ENCODE measurements around the gene GMDS.
A peak's percentile ranks its signal among the peaks of the same experiment; 100 is the strongest.

GMDS gene

DNA sequence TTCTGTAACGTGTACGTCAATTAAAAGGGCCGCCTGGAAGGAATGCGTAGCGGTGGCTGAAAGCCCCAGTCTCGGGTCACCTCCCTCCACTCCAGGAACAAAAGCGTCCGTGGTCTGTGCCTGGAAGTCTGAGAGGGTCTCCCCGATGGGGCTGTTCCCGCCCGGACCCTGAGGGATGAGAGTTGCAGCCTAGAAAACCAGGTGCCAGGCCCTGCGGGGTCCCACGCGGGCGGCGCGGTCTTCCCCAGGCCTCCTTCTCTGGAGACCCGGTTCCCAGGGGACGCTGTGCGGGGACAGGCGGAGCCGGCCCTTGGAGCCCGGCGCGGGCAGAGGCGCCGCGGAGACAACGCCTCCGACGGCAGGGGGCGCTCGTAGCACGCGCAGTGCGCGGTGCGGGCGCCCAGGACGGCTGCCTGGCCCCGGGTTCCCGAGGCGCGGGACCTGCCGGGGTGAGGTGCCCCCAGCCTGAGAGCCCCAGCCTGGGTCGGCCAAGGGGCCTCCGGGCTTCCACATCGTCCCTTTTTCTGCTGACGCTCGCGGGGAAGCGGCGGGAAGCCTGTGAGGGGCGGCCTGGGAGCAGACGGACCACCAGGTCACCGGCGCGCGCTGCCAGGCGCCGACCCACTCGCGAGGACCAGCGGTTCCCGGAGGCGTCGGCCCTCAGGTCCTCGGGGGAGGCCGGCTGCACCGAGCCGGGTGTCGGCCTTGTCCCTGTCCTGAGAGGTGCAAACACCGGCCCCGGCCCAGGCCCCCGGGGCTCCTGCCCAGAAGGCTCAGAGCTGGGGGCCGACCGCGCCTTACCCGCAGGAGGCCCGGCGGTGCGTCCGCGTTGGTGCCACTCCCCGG is 641.0 kb downstream of the GMDS start:
- in situ Hi-C loops (cut with HindIII; ENCODE audit: low sequenced_read_pairs) = no loop called here
- peak overlapping the region; percentile 18 for H3K4me3 ChIP-seq (ENCODE audit: low read depth, low read length)
- TF ChIP-seq, protein P1, sequence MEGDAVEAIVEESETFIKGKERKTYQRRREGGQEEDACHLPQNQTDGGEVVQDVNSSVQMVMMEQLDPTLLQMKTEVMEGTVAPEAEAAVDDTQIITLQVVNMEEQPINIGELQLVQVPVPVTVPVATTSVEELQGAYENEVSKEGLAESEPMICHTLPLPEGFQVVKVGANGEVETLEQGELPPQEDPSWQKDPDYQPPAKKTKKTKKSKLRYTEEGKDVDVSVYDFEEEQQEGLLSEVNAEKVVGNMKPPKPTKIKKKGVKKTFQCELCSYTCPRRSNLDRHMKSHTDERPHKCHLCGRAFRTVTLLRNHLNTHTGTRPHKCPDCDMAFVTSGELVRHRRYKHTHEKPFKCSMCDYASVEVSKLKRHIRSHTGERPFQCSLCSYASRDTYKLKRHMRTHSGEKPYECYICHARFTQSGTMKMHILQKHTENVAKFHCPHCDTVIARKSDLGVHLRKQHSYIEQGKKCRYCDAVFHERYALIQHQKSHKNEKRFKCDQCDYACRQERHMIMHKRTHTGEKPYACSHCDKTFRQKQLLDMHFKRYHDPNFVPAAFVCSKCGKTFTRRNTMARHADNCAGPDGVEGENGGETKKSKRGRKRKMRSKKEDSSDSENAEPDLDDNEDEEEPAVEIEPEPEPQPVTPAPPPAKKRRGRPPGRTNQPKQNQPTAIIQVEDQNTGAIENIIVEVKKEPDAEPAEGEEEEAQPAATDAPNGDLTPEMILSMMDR (IDR thresholded peaks at IDR 0.05; ENCODE audit: low read depth, low read length) = peak; percentile 68
- peak; percentile 33 for DNase-seq (ENCODE audit: low read depth, low spot score)

DNA sequence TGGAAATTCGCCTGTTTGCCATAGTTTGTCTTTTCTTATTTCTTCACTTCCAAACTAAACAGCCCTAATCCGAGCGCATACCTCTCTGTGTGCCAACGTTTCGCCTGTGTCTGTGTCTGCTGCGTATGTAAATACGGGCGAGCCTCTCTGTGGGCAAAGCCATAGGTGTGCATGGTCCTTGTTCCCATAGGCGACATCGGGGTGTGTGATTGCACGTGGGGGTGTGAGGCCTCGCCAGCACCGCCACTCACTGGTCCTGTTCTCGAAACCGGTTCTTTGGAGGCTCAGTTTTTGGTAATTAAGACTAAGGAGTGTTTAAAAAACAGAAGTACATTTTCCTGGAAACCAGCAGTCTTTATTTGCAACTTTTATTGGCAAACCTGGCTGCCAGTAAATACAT is 641.7 kb downstream of the GMDS start:
- TF ChIP-seq, protein P1 (IDR thresholded peaks at IDR 0.05; ENCODE audit: low read depth, low read length) = no peak
- DNase-seq (ENCODE audit: low read depth, low spot score) = no peak
- H3K4me3 ChIP-seq (ENCODE audit: low read depth, low read length) = no peak overlapping the region
- in situ Hi-C loops (cut with HindIII; ENCODE audit: low sequenced_read_pairs) = no loop called here

DNA sequence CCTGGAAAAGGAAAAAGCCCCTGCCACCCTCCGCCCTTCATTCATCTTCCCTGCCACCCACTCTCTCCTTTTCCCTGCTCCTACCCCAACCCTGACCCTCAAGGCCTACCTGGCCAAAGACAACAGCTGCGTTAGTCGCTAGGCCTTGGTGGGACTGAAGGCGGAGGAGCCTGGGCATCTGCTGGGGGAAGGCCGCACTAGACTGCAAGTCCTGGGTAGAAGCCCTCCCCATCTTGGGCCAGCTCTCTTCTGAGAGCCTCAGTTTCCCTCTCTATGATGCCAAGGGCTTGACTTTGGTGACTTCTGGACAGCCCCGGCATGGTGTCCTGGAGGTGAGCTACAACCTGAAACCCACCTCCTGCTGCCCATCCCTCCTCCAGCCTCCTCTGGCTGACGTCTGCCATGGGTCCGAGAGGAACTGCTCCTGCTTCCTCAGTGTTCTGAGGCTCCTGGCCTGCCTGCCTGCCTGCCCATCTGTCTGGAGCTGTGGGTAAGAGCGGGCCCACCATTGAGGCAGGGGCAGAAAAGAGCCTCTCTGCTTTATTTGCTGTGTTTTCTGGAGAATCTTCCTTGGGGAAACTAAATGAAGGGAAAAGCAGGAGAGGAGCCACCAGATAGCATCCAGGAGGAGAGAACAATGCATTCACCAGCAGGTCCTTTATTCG is 643.2 kb downstream of the GMDS start:
- DNase-seq (ENCODE audit: low read depth, low spot score) = no peak

DNA sequence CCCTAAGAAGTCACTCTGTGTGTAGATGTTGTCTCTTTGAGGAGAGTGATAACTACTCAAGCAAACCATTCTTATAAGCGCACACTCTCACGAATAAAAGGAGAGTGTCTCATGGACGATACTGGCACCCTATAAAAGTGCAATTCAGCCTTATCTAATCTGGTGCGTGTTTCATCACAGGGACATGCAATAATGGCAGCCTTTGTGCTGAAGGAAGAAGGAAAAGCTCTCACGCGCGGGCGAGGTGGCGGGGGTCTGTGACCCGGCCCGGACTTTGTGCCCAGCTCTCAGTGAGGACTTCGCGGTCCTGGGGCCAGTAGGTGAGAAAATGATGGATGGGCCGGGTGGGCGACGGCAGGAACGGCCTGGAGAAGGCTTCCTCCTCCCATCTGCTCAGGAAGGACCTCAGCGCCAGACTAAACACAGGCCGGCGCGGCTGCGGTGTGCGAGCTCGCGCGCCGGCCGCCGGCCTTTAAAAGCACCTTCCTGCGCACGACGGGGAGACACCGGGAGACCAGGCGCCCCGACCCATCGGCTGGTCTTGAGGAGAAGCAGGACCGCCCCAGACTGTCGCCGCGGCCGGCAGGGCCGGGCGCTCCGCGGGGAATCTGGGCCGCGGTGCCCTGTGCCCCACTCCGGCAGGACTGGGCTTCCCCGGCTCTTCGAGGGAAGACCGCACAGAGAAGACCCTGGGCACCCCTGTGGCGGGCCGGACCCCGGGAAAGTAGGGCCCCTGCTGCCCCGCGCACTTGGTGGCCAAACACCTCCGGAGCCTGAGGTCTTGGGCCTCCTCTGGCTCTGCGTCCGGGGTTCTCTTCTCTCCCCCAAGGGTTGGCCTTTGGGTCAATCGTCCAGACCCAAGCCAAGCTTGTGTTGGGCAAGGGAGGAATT is 644.0 kb downstream of the GMDS start:
- TF ChIP-seq, protein P1 (IDR thresholded peaks at IDR 0.05; ENCODE audit: low read depth, low read length) = no peak
- no peak overlapping the region for H3K4me3 ChIP-seq (ENCODE audit: low read depth, low read length)
- in situ Hi-C loops (cut with HindIII; ENCODE audit: low sequenced_read_pairs) = no loop called here
- DNase-seq (ENCODE audit: low read depth, low spot score) = no peak

More for the DNA sequence above, 643.2 kb downstream of the GMDS start:
- in situ Hi-C loops (cut with HindIII; ENCODE audit: low sequenced_read_pairs) = no loop called here
- no peak overlapping the region for H3K4me3 ChIP-seq (ENCODE audit: low read depth, low read length)
- TF ChIP-seq, protein P1 (IDR thresholded peaks at IDR 0.05; ENCODE audit: low read depth, low read length) = no peak

DNA sequence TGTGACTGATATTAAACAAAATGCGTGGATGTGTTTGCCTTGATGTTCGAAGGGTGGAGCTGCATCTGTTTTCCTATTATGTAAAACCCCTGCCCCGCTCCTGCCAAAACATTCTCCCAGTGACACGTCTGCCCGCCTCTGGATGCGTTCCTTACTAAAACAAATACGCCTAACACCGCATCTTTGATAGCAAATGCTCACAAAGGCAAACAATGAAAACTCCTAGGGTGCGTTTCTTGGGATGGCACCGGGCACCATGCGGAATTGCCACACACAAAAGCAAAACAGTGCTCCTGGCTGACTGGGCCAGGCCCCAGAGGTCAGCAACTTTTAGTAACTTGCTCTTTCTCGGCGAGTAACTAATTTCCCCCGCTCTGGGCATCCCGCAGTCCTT is 644.6 kb downstream of the GMDS start:
- TF ChIP-seq, protein P1 (IDR thresholded peaks at IDR 0.05; ENCODE audit: low read depth, low read length) = no peak
- no peak overlapping the region for H3K4me3 ChIP-seq (ENCODE audit: low read depth, low read length)
- in situ Hi-C loops (cut with HindIII; ENCODE audit: low sequenced_read_pairs) = no loop called here
- DNase-seq (ENCODE audit: low read depth, low spot score) = no peak

DNA sequence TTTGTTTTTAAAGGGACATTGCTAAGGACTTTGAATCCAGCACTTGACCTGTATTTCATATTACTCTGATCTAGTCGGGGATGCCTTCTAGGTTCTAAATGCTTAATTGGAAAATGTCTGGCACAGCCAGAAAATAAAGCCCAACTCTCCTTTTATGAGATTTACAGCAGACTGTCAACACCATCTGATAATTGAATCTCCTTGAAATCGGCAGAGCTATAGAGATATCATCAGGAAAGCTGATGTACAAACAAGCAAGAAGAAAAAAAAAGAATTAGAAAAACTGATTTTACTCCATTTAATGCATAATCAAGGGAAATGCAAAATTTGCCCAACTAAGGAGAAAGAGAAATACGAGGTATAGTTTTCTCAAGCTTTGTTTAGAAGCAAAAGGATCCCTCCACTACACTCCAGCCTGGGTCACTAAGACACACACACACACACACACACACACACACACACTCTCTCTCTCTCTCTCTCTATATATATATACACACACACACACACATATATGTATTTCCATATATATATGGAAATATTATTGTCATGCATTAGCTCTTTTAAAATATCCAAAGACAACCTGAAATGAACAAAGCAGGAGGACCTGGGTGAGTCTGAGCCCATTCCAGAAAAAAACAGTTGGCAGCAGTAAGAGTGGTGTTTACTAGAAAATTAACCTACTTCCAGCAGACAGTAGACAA is 645.2 kb downstream of the GMDS start:
- TF ChIP-seq, protein P1 (IDR thresholded peaks at IDR 0.05; ENCODE audit: low read depth, low read length) = no peak
- in situ Hi-C loops (cut with HindIII; ENCODE audit: low sequenced_read_pairs) = no loop called here
- H3K4me3 ChIP-seq (ENCODE audit: low read depth, low read length) = no peak overlapping the region
- no peak for DNase-seq (ENCODE audit: low read depth, low spot score)
